ENCODE data around the gene PTPRM.
A peak's percentile ranks its signal among the peaks of the same experiment; 100 is the strongest.

The PTPRM gene

GRCh38 chr18:7559709-7560319, 7.3 kb upstream of the PTPRM start:
- Histone ChIP-seq H3K4me3 (IDR thresholded peaks at IDR 0.05; ENCODE audit: insufficient read depth, low read depth, low read length) (no peak overlapping the region), H3K27me3 (ENCODE audit: insufficient read depth, low read depth) (no peaks in the 10 kb centered on the region), H3K4me1 (ENCODE audit: low read depth, poor library complexity, severe bottlenecking) (no peaks in the 10 kb centered on the region), H2AFZ (ENCODE audit: low read depth) (no peak overlapping the region), H3K79me2 (ENCODE audit: insufficient read depth, low read depth) (no peaks in the 10 kb centered on the region), H4K20me1 (ENCODE audit: insufficient read depth) (no peaks in the 10 kb centered on the region), H3K27ac (no peak overlapping the region), H3K4me2 (no peak overlapping the region), H3K36me3 (ENCODE audit: insufficient read depth) (no peaks in the 10 kb centered on the region), H3K9ac (no peak overlapping the region)
- TF ChIP-seq, protein P1, sequence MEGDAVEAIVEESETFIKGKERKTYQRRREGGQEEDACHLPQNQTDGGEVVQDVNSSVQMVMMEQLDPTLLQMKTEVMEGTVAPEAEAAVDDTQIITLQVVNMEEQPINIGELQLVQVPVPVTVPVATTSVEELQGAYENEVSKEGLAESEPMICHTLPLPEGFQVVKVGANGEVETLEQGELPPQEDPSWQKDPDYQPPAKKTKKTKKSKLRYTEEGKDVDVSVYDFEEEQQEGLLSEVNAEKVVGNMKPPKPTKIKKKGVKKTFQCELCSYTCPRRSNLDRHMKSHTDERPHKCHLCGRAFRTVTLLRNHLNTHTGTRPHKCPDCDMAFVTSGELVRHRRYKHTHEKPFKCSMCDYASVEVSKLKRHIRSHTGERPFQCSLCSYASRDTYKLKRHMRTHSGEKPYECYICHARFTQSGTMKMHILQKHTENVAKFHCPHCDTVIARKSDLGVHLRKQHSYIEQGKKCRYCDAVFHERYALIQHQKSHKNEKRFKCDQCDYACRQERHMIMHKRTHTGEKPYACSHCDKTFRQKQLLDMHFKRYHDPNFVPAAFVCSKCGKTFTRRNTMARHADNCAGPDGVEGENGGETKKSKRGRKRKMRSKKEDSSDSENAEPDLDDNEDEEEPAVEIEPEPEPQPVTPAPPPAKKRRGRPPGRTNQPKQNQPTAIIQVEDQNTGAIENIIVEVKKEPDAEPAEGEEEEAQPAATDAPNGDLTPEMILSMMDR (conservative IDR thresholded peaks at IDR 0.05; ENCODE audit: low read depth, low read length): no peak

GRCh38 chr18:7561909-7562460, 5.1 kb upstream of the PTPRM start:
- no peak overlapping the region for H3K4me2 ChIP-seq
- no peaks in the 10 kb centered on the region for H4K20me1 ChIP-seq (ENCODE audit: insufficient read depth)
- peaks cover 11% of the 10 kb centered on the region for H3K4me1 ChIP-seq (ENCODE audit: low read depth, poor library complexity, severe bottlenecking)
- no peak overlapping the region for H2AFZ ChIP-seq (ENCODE audit: low read depth)
- H3K36me3 ChIP-seq (ENCODE audit: insufficient read depth): no peaks in the 10 kb centered on the region
- no peak overlapping the region for H3K27ac ChIP-seq
- H3K9ac ChIP-seq: no peak overlapping the region
- no peaks in the 10 kb centered on the region for H3K27me3 ChIP-seq (ENCODE audit: insufficient read depth, low read depth)
- H3K79me2 ChIP-seq (ENCODE audit: insufficient read depth, low read depth): no peaks in the 10 kb centered on the region
- H3K4me3 ChIP-seq (IDR thresholded peaks at IDR 0.05; ENCODE audit: insufficient read depth, low read depth, low read length): no peak overlapping the region
- TF ChIP-seq, protein P1 (conservative IDR thresholded peaks at IDR 0.05; ENCODE audit: low read depth, low read length): no peak

GRCh38 chr18:7562491-7562890, 4.6 kb upstream of the PTPRM start:
- no peak overlapping the region for H3K4me2 ChIP-seq
- no peaks in the 10 kb centered on the region for H3K36me3 ChIP-seq (ENCODE audit: insufficient read depth)
- no peaks in the 10 kb centered on the region for H4K20me1 ChIP-seq (ENCODE audit: insufficient read depth)
- H2AFZ ChIP-seq (ENCODE audit: low read depth): no peak overlapping the region
- peaks cover 11% of the 10 kb centered on the region for H3K4me1 ChIP-seq (ENCODE audit: low read depth, poor library complexity, severe bottlenecking)
- H3K27me3 ChIP-seq (ENCODE audit: insufficient read depth, low read depth): no peaks in the 10 kb centered on the region
- no peaks in the 10 kb centered on the region; the same call in 1 of the 2 replicates for H3K79me2 ChIP-seq (ENCODE audit: insufficient read depth, low read depth)
- no peak overlapping the region for H3K4me3 ChIP-seq (IDR thresholded peaks at IDR 0.05; ENCODE audit: insufficient read depth, low read depth, low read length)
- H3K9ac ChIP-seq: no peak overlapping the region
- H3K27ac ChIP-seq: no peak overlapping the region
- TF ChIP-seq, protein P1 (conservative IDR thresholded peaks at IDR 0.05; ENCODE audit: low read depth, low read length): no peak

DNA sequence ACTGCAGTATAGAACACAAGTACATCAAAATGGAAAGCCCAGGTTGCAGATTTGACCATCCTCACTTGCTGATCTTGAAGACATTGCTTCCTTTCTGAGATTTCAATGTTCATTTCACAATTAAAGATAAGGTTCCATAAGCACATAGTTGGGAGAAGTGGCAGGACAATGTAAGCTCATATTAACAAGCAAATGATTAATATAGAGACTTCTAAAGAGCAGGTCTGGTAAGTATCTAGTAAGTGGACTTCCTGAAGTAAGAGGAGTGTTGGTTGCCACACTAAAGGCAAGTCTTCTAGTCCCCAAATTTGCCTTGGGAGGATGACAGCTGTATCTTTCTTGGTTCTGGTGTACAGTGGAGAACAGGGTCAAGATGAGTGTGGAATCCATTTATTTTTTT, 1.4 kb upstream of the PTPRM start:
- no peak overlapping the region; the same call in 1 of the 2 replicates for H3K9ac ChIP-seq
- no peak overlapping the region for H3K4me3 ChIP-seq (IDR thresholded peaks at IDR 0.05; ENCODE audit: insufficient read depth, low read depth, low read length)
- H3K79me2 ChIP-seq (ENCODE audit: insufficient read depth, low read depth): peaks cover 26% of the 10 kb centered on the region
- H3K4me2 ChIP-seq: peak overlapping the region; percentile 31; the same call in 1 of the 2 replicates
- no peak overlapping the region for H2AFZ ChIP-seq (ENCODE audit: low read depth)
- H4K20me1 ChIP-seq (ENCODE audit: insufficient read depth): no peaks in the 10 kb centered on the region
- no peaks in the 10 kb centered on the region for H3K27me3 ChIP-seq (ENCODE audit: insufficient read depth, low read depth)
- TF ChIP-seq, protein P1 (conservative IDR thresholded peaks at IDR 0.05; ENCODE audit: low read depth, low read length): no peak
- no peaks in the 10 kb centered on the region for H3K36me3 ChIP-seq (ENCODE audit: insufficient read depth)
- peaks cover 27% of the 10 kb centered on the region for H3K4me1 ChIP-seq (ENCODE audit: low read depth, poor library complexity, severe bottlenecking)
- H3K27ac ChIP-seq: no peak overlapping the region

All from KMS-11 (cell line).